H9 (cell line): ENCODE measurements around the gene RNF217. TPM values are rescaled to one million over a fixed set of nuclear protein-coding genes. Genes with fewer than 3 reads are reported as not detected.

Experiments used
- DNase-seq: peaks from one replicate; pipeline ENCODE4 v3.0.0-alpha.2; 2017
- H2AFZ ChIP-seq: one replicate; pipeline ENCODE4 v1.6.1; 2013; ENCODE audit warnings: mild to moderate bottlenecking, low read length, control low read depth, moderate library complexity
- H2AK5ac ChIP-seq: 2 replicates; pipeline ENCODE4 v1.6.1; 2013; ENCODE audit warnings: low read length, control low read depth, mixed read lengths; ENCODE audit not compliant: insufficient read length
- H2BK120ac ChIP-seq: one replicate; pipeline ENCODE4 v1.6.1; 2013; ENCODE audit warnings: low read depth, mild to moderate bottlenecking, low read length, control low read depth, inconsistent platforms; ENCODE audit not compliant: poor library complexity, severe bottlenecking
- H2BK12ac ChIP-seq: 2 replicates; pipeline ENCODE4 v1.6.1; 2013; ENCODE audit warnings: low read length, control low read depth, mixed read lengths, low read depth; ENCODE audit not compliant: insufficient read length
- H2BK15ac ChIP-seq: 2 replicates; pipeline ENCODE4 v1.6.1; 2013; ENCODE audit warnings: low read depth, low read length, control low read depth
- H2BK20ac ChIP-seq: one replicate; pipeline ENCODE4 v1.6.1; 2013; ENCODE audit warnings: low read depth, mild to moderate bottlenecking, low read length, control low read depth, inconsistent platforms; ENCODE audit not compliant: poor library complexity, severe bottlenecking
- H2BK5ac ChIP-seq: 2 replicates; pipeline ENCODE4 v1.6.1; 2013; ENCODE audit warnings: low read length, control low read depth, mixed read lengths; ENCODE audit not compliant: insufficient read length
- H3K14ac ChIP-seq: 2 replicates; pipeline ENCODE4 v1.6.1; 2013; ENCODE audit warnings: low read length, control low read depth; ENCODE audit not compliant: insufficient read depth
- H3K18ac ChIP-seq: 2 replicates; pipeline ENCODE4 v1.6.1; 2013; ENCODE audit warnings: low read depth, mild to moderate bottlenecking, mixed read lengths, low read length, control low read depth; ENCODE audit not compliant: insufficient read length
- H3K23ac ChIP-seq: 2 replicates; pipeline ENCODE4 v1.6.1; 2013; ENCODE audit warnings: low read length, control low read depth, mixed read lengths, low read depth; ENCODE audit not compliant: insufficient read length
- H3K23me2 ChIP-seq: 2 replicates; pipeline ENCODE4 v1.6.1; 2013; ENCODE audit warnings: low read depth, mild to moderate bottlenecking, mixed read lengths, low read length, control low read depth; ENCODE audit not compliant: insufficient read length, poor library complexity, severe bottlenecking
- H3K27ac ChIP-seq: 2 replicates; pipeline ENCODE4 v1.5.1; 2013; ENCODE audit warnings: low read length, control low read depth, mixed read lengths, low read depth; ENCODE audit not compliant: insufficient read length
- H3K27me3 ChIP-seq: 2 replicates; pipeline ENCODE4 v1.6.1; 2013; ENCODE audit warnings: low read length, control low read depth, inconsistent platforms; ENCODE audit not compliant: insufficient read depth
- H3K4ac ChIP-seq: 2 replicates; pipeline ENCODE4 v1.6.1; 2013; ENCODE audit warnings: low read depth, mild to moderate bottlenecking, control low read depth, inconsistent platforms, low read length, moderate library complexity
- H3K4me1 ChIP-seq: 2 replicates; pipeline ENCODE4 v1.6.1; 2013; ENCODE audit warnings: low read length, control low read depth, inconsistent platforms; ENCODE audit not compliant: insufficient read depth
- H3K4me2 ChIP-seq: 2 replicates; pipeline ENCODE4 v1.6.1; 2013; ENCODE audit warnings: low read length, control low read depth, mixed read lengths; ENCODE audit not compliant: insufficient read length, insufficient read depth
- H3K56ac ChIP-seq: 2 replicates; pipeline ENCODE4 v1.6.1; 2013; ENCODE audit warnings: low read depth, mild to moderate bottlenecking, mixed read lengths, low read length, control low read depth; ENCODE audit not compliant: insufficient read length
- H3K79me1 ChIP-seq: 2 replicates; pipeline ENCODE4 v1.6.1; 2013; ENCODE audit warnings: low read depth, mild to moderate bottlenecking, moderate library complexity, low read length, control low read depth, inconsistent platforms; ENCODE audit not compliant: insufficient read depth, poor library complexity, severe bottlenecking
- H3K79me2 ChIP-seq: 2 replicates; pipeline ENCODE4 v1.6.1; 2013; ENCODE audit warnings: low read length, control low read depth, inconsistent platforms; ENCODE audit not compliant: insufficient read depth
- H3K9ac ChIP-seq: 2 replicates; pipeline ENCODE4 v1.6.1; 2013; ENCODE audit warnings: low read length, control low read depth, mixed read lengths; ENCODE audit not compliant: insufficient read length; ENCODE audit errors: extremely low read depth
- H3K9me3 ChIP-seq: one replicate; pipeline ENCODE4 v1.6.1; 2013; ENCODE audit warnings: low read depth, low read length, inconsistent platforms; ENCODE audit not compliant: control insufficient read depth
- H3T11ph ChIP-seq: one replicate; pipeline ENCODE4 v1.6.1; 2013; ENCODE audit warnings: mild to moderate bottlenecking, low read length, control low read depth, inconsistent platforms
- H4K20me1 ChIP-seq: one replicate; pipeline ENCODE4 v1.6.1; 2013; ENCODE audit not compliant: control insufficient read depth, insufficient read length, insufficient read depth
- H4K5ac ChIP-seq: 2 replicates; pipeline ENCODE4 v1.6.1; 2013; ENCODE audit warnings: low read depth, mild to moderate bottlenecking, mixed read lengths, low read length, control low read depth; ENCODE audit not compliant: insufficient read length
- H4K8ac ChIP-seq: replicated peaks from 2 replicates; pipeline ENCODE4 v1.6.1; 2013; ENCODE audit warnings: low read length, control low read depth, mixed read lengths, low read depth; ENCODE audit not compliant: insufficient read length
- H4K91ac ChIP-seq: 2 replicates; pipeline ENCODE4 v1.6.1; 2013; ENCODE audit warnings: low read depth, mild to moderate bottlenecking, moderate library complexity, mixed read lengths, low read length, control low read depth; ENCODE audit not compliant: insufficient read length
- H3K27ac Mint-ChIP-seq, 3 experiments: 2 replicates in 2 of 3; 3 replicates in 1 of 3; pipeline ENCODE4 v1.8.0; 2020 to 2021; ENCODE audit warnings: mixed read lengths in 3 of 3, mild to moderate bottlenecking in 1 of 3, moderate library complexity in 1 of 3
- H3K27me3 Mint-ChIP-seq: 2 replicates; pipeline ENCODE4 v1.8.0; 2021; ENCODE audit warnings: low read depth, mild to moderate bottlenecking, moderate library complexity, mixed read lengths
- H3K36me3 Mint-ChIP-seq, 3 experiments: 2 replicates in 2 of 3; 3 replicates in 1 of 3; pipeline ENCODE4 v1.8.0; 2020 to 2021; ENCODE audit warnings: low read depth in 3 of 3, mixed read lengths in 3 of 3; ENCODE audit not compliant: insufficient read depth in 1 of 3
- H3K4me1 Mint-ChIP-seq, 2 experiments: 2 replicates each; pipeline ENCODE4 v1.8.0; 2020; ENCODE audit warnings: mixed read lengths in 2 of 2
- H3K4me3 Mint-ChIP-seq, 2 experiments: 2 replicates in 1 of 2; 3 replicates in 1 of 2; pipeline ENCODE4 v1.8.0; 2020 to 2021; ENCODE audit warnings: mild to moderate bottlenecking in 2 of 2, mixed read lengths in 2 of 2, moderate library complexity in 1 of 2
- H3K9me3 Mint-ChIP-seq, 2 experiments: 2 replicates in 1 of 2; 3 replicates in 1 of 2; pipeline ENCODE4 v1.8.0; 2020; ENCODE audit warnings: mild to moderate bottlenecking in 2 of 2, mixed read lengths in 2 of 2, moderate library complexity in 1 of 2
- CTCF ChIP-seq: fragments of 200-600 bp; sonication (generic); conservative IDR thresholded peaks from 3 replicates; pipeline ENCODE4 v1.8.0; 2021; ENCODE audit warnings: antibody characterized with exemption, mild to moderate bottlenecking
- WGBS: extraction: QIAGEN DNeasy Blood & Tissue Kit; methylation state at CpG from one replicate; pipeline ENCODE4 v1.1.7; 2013; ENCODE audit warnings: missing lambda C conversion rate, low lambda C conversion rate, mixed read lengths; ENCODE audit not compliant: insufficient read length; ENCODE audit errors: extremely low coverage; 5-methylcytosine and 5-hydroxymethylcytosine counted together
- total RNA-seq: library from RNA; stranded (reverse); gene quantifications from 2 replicates; pipeline ENCODE4 v1.2.1, GENCODE V29; 2021

The RNF217 gene
- total RNA-seq, 1 experiment from 2014 or later: 9.6 TPM

GRCh38 chr6:125025164-125025854 lies 63.1 kb downstream of the RNF217 start:
- Mint-ChIP-seq H3K36me3 (peaks cover 0 to 7% (median 6%) of the 10 kb centered on the region in 3 experiments; a peak in 3 of 7 replicates), H3K4me1 (peaks cover 9% of the 10 kb centered on the region in 2 experiments), H3K4me3 (no peak overlapping the region), H3K9me3 (no peaks in the 10 kb centered on the region), H3K27ac (no peak overlapping the region; a peak in 1 of 7 replicates), H3K27me3 (no peaks in the 10 kb centered on the region)
- Histone ChIP-seq H3K4me2 (no peak overlapping the region), H3K56ac (no peak overlapping the region), H3K18ac (no peak overlapping the region), H3K9ac (no peak overlapping the region), H3K79me2 (no peaks in the 10 kb centered on the region), H3K14ac (no peak overlapping the region), H4K5ac (no peak overlapping the region), H3K79me1 (no peaks in the 10 kb centered on the region), H2BK5ac (no peak overlapping the region), H3K27ac (no peak overlapping the region), H3K23ac (no peak overlapping the region), H3K27me3 (no peaks in the 10 kb centered on the region), H4K20me1 (no peaks in the 10 kb centered on the region), H3K23me2 (no peaks in the 10 kb centered on the region), H3K4ac (no peak overlapping the region), H2BK20ac (no peak overlapping the region), H2BK15ac (no peak overlapping the region), H2AFZ (no peak overlapping the region), H4K8ac (no peak overlapping the region), H2BK120ac (no peak overlapping the region), H4K91ac (no peak overlapping the region), H2AK5ac (no peak overlapping the region), H3T11ph (no peak overlapping the region), H3K4me1 (peaks cover 2% of the 10 kb centered on the region; the same call in 1 of the 2 replicates), H3K9me3 (no peaks in the 10 kb centered on the region), H2BK12ac (no peak overlapping the region)
- no peak for TF ChIP-seq CTCF
- no peak for DNase-seq
- WGBS: no CpG with 5 or more reads among the region's 3 CpGs
